Natural killer cell (primary cell): ENCODE measurements around the gene PRR36. TPM values are rescaled to one million over a fixed set of nuclear protein-coding genes. Genes with fewer than 3 reads are reported as not detected.
"Not testable (repeated sequence)": the region's sequence is repeated elsewhere in the genome, so short reads cannot be mapped to it uniquely, and the experiment has no call there.

Experiments used
- ATAC-seq, 3 donors: fragments of 150-1000 bp in 2 of 3; fragments of 200-7000 bp in 1 of 3; cut with Tn5 transposase; 1 replicate in 1 of 3; 2 replicates in 2 of 3; pipeline ENCODE4 v1.10.0; 2021; ENCODE audit warnings: mild to moderate bottlenecking in 2 of 3, moderate library complexity in 2 of 3
- DNase-seq, 2 donors: peaks; one replicate each; pipeline versions ENCODE4 v3.0.0 to v3.0.0-alpha.2; 2013 to 2021; ENCODE audit warnings: mixed read lengths in 1 of 2
- H3K27ac ChIP-seq: one replicate; pipeline ENCODE4 v1.5.1; 2013; ENCODE audit warnings: mild to moderate bottlenecking, low read length
- H3K27me3 ChIP-seq: one replicate; pipeline ENCODE4 v1.6.1; 2013; ENCODE audit warnings: low read length; ENCODE audit not compliant: control insufficient read depth, insufficient read depth
- H3K36me3 ChIP-seq: one replicate; pipeline ENCODE4 v1.6.1; 2013; ENCODE audit warnings: low read length; ENCODE audit not compliant: control insufficient read depth, insufficient read depth
- H3K4me1 ChIP-seq: one replicate; pipeline ENCODE4 v1.6.1; 2013; ENCODE audit warnings: low read length; ENCODE audit not compliant: control insufficient read depth, insufficient read depth
- H3K4me3 ChIP-seq: one replicate; pipeline ENCODE4 v1.5.1; 2013; ENCODE audit warnings: low read length
- H3K9me3 ChIP-seq: one replicate; pipeline ENCODE4 v1.6.1; 2013; ENCODE audit warnings: low read length; ENCODE audit not compliant: control insufficient read depth, insufficient read depth
- H3K27ac Mint-ChIP-seq, 2 donors: one replicate each; pipeline ENCODE4 v1.8.0; 2022; ENCODE audit warnings: mild to moderate bottlenecking in 2 of 2, mixed read lengths in 2 of 2, moderate library complexity in 1 of 2
- H3K27me3 Mint-ChIP-seq, 2 donors: one replicate each; pipeline ENCODE4 v1.8.0; 2022; ENCODE audit warnings: low read depth in 2 of 2, mixed read lengths in 2 of 2
- H3K36me3 Mint-ChIP-seq: one replicate; pipeline ENCODE4 v1.8.0; 2022; ENCODE audit warnings: mixed read lengths
- H3K4me1 Mint-ChIP-seq, 2 donors: one replicate each; pipeline ENCODE4 v1.8.0; 2022; ENCODE audit warnings: mixed read lengths in 2 of 2
- H3K4me3 Mint-ChIP-seq: one replicate; pipeline ENCODE4 v1.8.0; 2022; ENCODE audit warnings: mild to moderate bottlenecking, moderate library complexity, mixed read lengths
- H3K9me3 Mint-ChIP-seq, 2 donors: one replicate each; pipeline ENCODE4 v1.8.0; 2022; ENCODE audit warnings: mixed read lengths in 2 of 2
- CTCF ChIP-seq: fragments of 200-600 bp; IDR thresholded peaks from one replicate; pipeline ENCODE4 v1.8.0; 2022; ENCODE audit warnings: antibody characterized with exemption
- whole genome bisulfite sequencing: methylation state at CpG from one replicate; pipeline ENCODE4 v1.1.7; 2013; ENCODE audit warnings: missing lambda C conversion rate; ENCODE audit not compliant: insufficient coverage; 5-methylcytosine and 5-hydroxymethylcytosine counted together
- intact Hi-C: fragments of 100-400 bp; cut with micrococcal nuclease; formaldehyde crosslinking; loops from one replicate; pipeline ENCODE4 v1.14.2; 2022
- total RNA-seq, 4 donors: library from RNA; stranded (reverse); fragments of 120-200 nt in 1 of 4; gene quantifications; one replicate each; pipeline versions ENCODE4 v1.2.3 to v1.2.4, GENCODE V29; 2013 to 2022

PRR36 gene
- total RNA-seq, 3 donors from 2014 or later (not counting 1 experiment from before 2014, with no cell fraction given), result 0.11 to 0.13 (median 0.12) TPM

- Histone ChIP-seq H3K9me3 (no peaks in the 10 kb centered on the region), H3K36me3 (no peaks in the 10 kb centered on the region), H3K4me1 (peaks cover 9% of the 10 kb centered on the region), H3K27ac (no peak overlapping the region), H3K4me3 (no peak overlapping the region), H3K27me3 (no peaks in the 10 kb centered on the region)
- peaks cover 9 to 12% of the 10 kb centered on the region in 2 donors for H3K4me1 Mint-ChIP-seq
- H3K27me3 Mint-ChIP-seq, result peaks cover 0 to 8% of the 10 kb centered on the region in 2 donors
- no peak overlapping the region for H3K4me3 Mint-ChIP-seq
- no peak for ATAC-seq
- H3K36me3 Mint-ChIP-seq, result no peaks in the 10 kb centered on the region
- WGBS, result 94% methylated on average over 16 of the region's 16 CpGs
- intact Hi-C loops, result no loop called here
- no peaks in the 10 kb centered on the region for H3K9me3 Mint-ChIP-seq
- no peak for DNase-seq
- no peak for TF ChIP-seq CTCF
- H3K27ac Mint-ChIP-seq, result no peak overlapping the region
Measured at GRCh38 chr19:7898967-7899366, 24.8 kb upstream of the PRR36 start.

GRCh38 chr19:7897292-7897691 lies 23.1 kb upstream of the PRR36 start:
- intact Hi-C loops, result no loop called here
- Histone ChIP-seq H3K27ac (no peak overlapping the region), H3K4me1 (no peaks in the 10 kb centered on the region), H3K4me3 (no peak overlapping the region), H3K36me3 (no peaks in the 10 kb centered on the region), H3K27me3 (no peaks in the 10 kb centered on the region), H3K9me3 (no peaks in the 10 kb centered on the region)
- H3K36me3 Mint-ChIP-seq, result no peaks in the 10 kb centered on the region
- 90% methylated on average over 11 of the region's 11 CpGs for WGBS
- ATAC-seq (no peak), DNase-seq (no peak)
- H3K9me3 Mint-ChIP-seq, result no peaks in the 10 kb centered on the region
- no peak overlapping the region for H3K27ac Mint-ChIP-seq
- peaks cover 0 to 5% of the 10 kb centered on the region in 2 donors for H3K27me3 Mint-ChIP-seq
- H3K4me1 Mint-ChIP-seq, result no peaks in the 10 kb centered on the region
- TF ChIP-seq CTCF, result no peak
- no peak overlapping the region for H3K4me3 Mint-ChIP-seq

- ATAC-seq, result no peak
- intact Hi-C loops, result no loop called here
- H3K27me3 ChIP-seq, result no peaks in the 10 kb centered on the region
- Mint-ChIP-seq H3K4me1 (no peaks in the 10 kb centered on the region), H3K9me3 (no peaks in the 10 kb centered on the region), H3K36me3 (no peaks in the 10 kb centered on the region), H3K4me3 (no peak overlapping the region), H3K27ac (no peak overlapping the region), H3K27me3 (peaks cover 0 to 5% of the 10 kb centered on the region in 2 donors)
- H3K9me3 ChIP-seq, result no peaks in the 10 kb centered on the region
- TF ChIP-seq CTCF, result no peak
- H3K27ac ChIP-seq, result no peak overlapping the region
- no peaks in the 10 kb centered on the region for H3K36me3 ChIP-seq
- DNase-seq, result no peak
- no peaks in the 10 kb centered on the region for H3K4me1 ChIP-seq
- WGBS, result 84% methylated on average over 13 of the region's 13 CpGs
- no peak overlapping the region for H3K4me3 ChIP-seq
Measured at GRCh38 chr19:7895565-7895964, 21.4 kb upstream of the PRR36 start.

- no peaks in the 10 kb centered on the region for H3K9me3 Mint-ChIP-seq
- H3K27ac Mint-ChIP-seq, result no peak overlapping the region
- Histone ChIP-seq H3K4me1 (no peaks in the 10 kb centered on the region), H3K27me3 (no peaks in the 10 kb centered on the region), H3K36me3 (no peaks in the 10 kb centered on the region), H3K4me3 (no peak overlapping the region), H3K9me3 (no peaks in the 10 kb centered on the region), H3K27ac (no peak overlapping the region)
- H3K36me3 Mint-ChIP-seq, result no peaks in the 10 kb centered on the region
- no peaks in the 10 kb centered on the region for H3K4me1 Mint-ChIP-seq
- H3K27me3 Mint-ChIP-seq, result peaks cover 0 to 5% of the 10 kb centered on the region in 2 donors
- ATAC-seq (no peak), DNase-seq (no peak)
- no peak overlapping the region for H3K4me3 Mint-ChIP-seq
- no peak for TF ChIP-seq CTCF
- intact Hi-C loops, result no loop called here
- 70% methylated on average over 18 of the region's 18 CpGs for WGBS
Measured at GRCh38 chr19:7894612-7895309, 20.6 kb upstream of the PRR36 start.

- H3K36me3 Mint-ChIP-seq, H3K4me1 Mint-ChIP-seq, H3K4me3 ChIP-seq, H3K27ac Mint-ChIP-seq, intact Hi-C loops, H3K9me3 Mint-ChIP-seq, H3K27me3 ChIP-seq, ATAC-seq, DNase-seq, H3K9me3 ChIP-seq, H3K36me3 ChIP-seq, H3K4me3 Mint-ChIP-seq, H3K27me3 Mint-ChIP-seq, H3K27ac ChIP-seq, H3K4me1 ChIP-seq: not testable (repeated sequence)
- 74% methylated on average over 18 of the region's 18 CpGs for WGBS
Measured at GRCh38 chr19:7893362-7894101, 19.3 kb upstream of the PRR36 start.
